GM21447 (cell line): ENCODE results near the gene POLR2E.
"Not testable (repeated sequence)": the region's sequence is repeated elsewhere in the genome, so short reads cannot be mapped to it uniquely, and the experiment has no call there.

Source experiments
- ATAC-seq: cut with Tn5 transposase; IDR thresholded peaks from one replicate; pipeline ENCODE4 v1.9.1; 2021; ENCODE audit not compliant: unreplicated experiment

Gene POLR2E

GRCh38 chr19:1094978-1095701 lies at the start of gene POLR2E:
Gene POLR2E (minus strand): TSS chr19:1095375. CDS start chr19:1095315, 60 bp downstream.
- peak; percentile 80 for ATAC-seq

GRCh38 chr19:1144741-1145140 lies 49.6 kb upstream of the POLR2E start:
- ATAC-seq, result no peak

GRCh38 chr19:1143828-1144399 lies 48.7 kb upstream of the POLR2E start:
- no peak for ATAC-seq

- no peak for ATAC-seq
Measured at GRCh38 chr19:1141944-1142343, 46.8 kb upstream of the POLR2E start.

- ATAC-seq, result no peak
Measured at GRCh38 chr19:1140272-1141027, 45.3 kb upstream of the POLR2E start.

- no peak for ATAC-seq
Measured at GRCh38 chr19:1139126-1139525, 44.0 kb upstream of the POLR2E start.

GRCh38 chr19:1138121-1138520 lies 42.9 kb upstream of the POLR2E start:
- no peak for ATAC-seq

GRCh38 chr19:1136621-1137317 lies 41.6 kb upstream of the POLR2E start:
- ATAC-seq, result no peak

GRCh38 chr19:1136201-1136600 lies 41.0 kb upstream of the POLR2E start:
- no peak for ATAC-seq

- ATAC-seq, result no peak
Measured at GRCh38 chr19:1135454-1135853, 40.3 kb upstream of the POLR2E start.

GRCh38 chr19:1134431-1134830 lies 39.3 kb upstream of the POLR2E start:
- no peak for ATAC-seq

GRCh38 chr19:1133471-1133929 lies 38.3 kb upstream of the POLR2E start:
- no peak for ATAC-seq

- ATAC-seq, result no peak
Measured at GRCh38 chr19:1132552-1133383, 37.6 kb upstream of the POLR2E start.

GRCh38 chr19:1131718-1132551 lies 36.8 kb upstream of the POLR2E start:
- ATAC-seq, result no peak

- no peak for ATAC-seq
Measured at GRCh38 chr19:1130771-1131717, 35.9 kb upstream of the POLR2E start.

- ATAC-seq, result no peak
Measured at GRCh38 chr19:1129535-1129934, 34.4 kb upstream of the POLR2E start.

- not testable (repeated sequence) for ATAC-seq
Measured at GRCh38 chr19:1129084-1129483, 33.9 kb upstream of the POLR2E start.

GRCh38 chr19:1128106-1128505 lies 32.9 kb upstream of the POLR2E start:
- no peak for ATAC-seq
